A673 (cell line): ENCODE measurements around the gene TNFSF10.

Source experiments
- EZH2 ChIP-seq: fragments of 200-600 bp; sonication (generic); IDR thresholded peaks from 2 replicates; pipeline ENCODE4 v1.6.1; 2017; ENCODE audit warnings: borderline replicate concordance, low read depth, mild to moderate bottlenecking, mixed read lengths, antibody characterized with exemption, low read length; ENCODE audit not compliant: poor library complexity, severe bottlenecking
- TF ChIP-seq, protein P1 (sequence below): fragments of 300-800, 200-600 bp; sonication (generic); conservative IDR thresholded peaks from 2 replicates; pipeline ENCODE4 v1.5.1; 2017; ENCODE audit warnings: low read depth, mild to moderate bottlenecking, antibody characterized with exemption, low read length, moderate library complexity, mixed read lengths

- TF ChIP-seq, protein P1, sequence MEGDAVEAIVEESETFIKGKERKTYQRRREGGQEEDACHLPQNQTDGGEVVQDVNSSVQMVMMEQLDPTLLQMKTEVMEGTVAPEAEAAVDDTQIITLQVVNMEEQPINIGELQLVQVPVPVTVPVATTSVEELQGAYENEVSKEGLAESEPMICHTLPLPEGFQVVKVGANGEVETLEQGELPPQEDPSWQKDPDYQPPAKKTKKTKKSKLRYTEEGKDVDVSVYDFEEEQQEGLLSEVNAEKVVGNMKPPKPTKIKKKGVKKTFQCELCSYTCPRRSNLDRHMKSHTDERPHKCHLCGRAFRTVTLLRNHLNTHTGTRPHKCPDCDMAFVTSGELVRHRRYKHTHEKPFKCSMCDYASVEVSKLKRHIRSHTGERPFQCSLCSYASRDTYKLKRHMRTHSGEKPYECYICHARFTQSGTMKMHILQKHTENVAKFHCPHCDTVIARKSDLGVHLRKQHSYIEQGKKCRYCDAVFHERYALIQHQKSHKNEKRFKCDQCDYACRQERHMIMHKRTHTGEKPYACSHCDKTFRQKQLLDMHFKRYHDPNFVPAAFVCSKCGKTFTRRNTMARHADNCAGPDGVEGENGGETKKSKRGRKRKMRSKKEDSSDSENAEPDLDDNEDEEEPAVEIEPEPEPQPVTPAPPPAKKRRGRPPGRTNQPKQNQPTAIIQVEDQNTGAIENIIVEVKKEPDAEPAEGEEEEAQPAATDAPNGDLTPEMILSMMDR, result no peak
- TF ChIP-seq EZH2, result no peak
Observed at GRCh38 chr3:172553526-172554252, 30.5 kb upstream of the TNFSF10 start.
